Stomach smooth muscle (tissue), 2 donors: ENCODE data around the gene AS3MT.
"Not testable (repeated sequence)": the region's sequence is repeated elsewhere in the genome, so short reads cannot be mapped to it uniquely, and the experiment has no call there.

Source experiments
- H3K27ac ChIP-seq: one replicate; pipeline ENCODE4 v1.7.0; 2013; ENCODE audit warnings: mild to moderate bottlenecking, low read length, inconsistent platforms
- H3K27me3 ChIP-seq, 2 donors: one replicate each; pipeline ENCODE4 v1.7.0; 2013; ENCODE audit warnings: low read length in 2 of 2; ENCODE audit not compliant: insufficient read depth in 2 of 2, control insufficient read depth in 1 of 2
- H3K36me3 ChIP-seq, 2 donors: one replicate each; pipeline ENCODE4 v1.7.0; 2013; ENCODE audit warnings: low read length in 2 of 2; ENCODE audit not compliant: control insufficient read depth in 2 of 2, insufficient read depth in 2 of 2
- H3K4me1 ChIP-seq: one replicate; pipeline ENCODE4 v1.7.0; 2013; ENCODE audit warnings: low read length; ENCODE audit not compliant: control insufficient read depth, insufficient read depth
- H3K4me3 ChIP-seq, 2 donors: one replicate each; pipeline ENCODE4 v1.7.0; 2013; ENCODE audit warnings: low read length in 2 of 2
- H3K9ac ChIP-seq, 2 donors: one replicate each; pipeline ENCODE4 v1.7.0; 2013; ENCODE audit warnings: low read length in 2 of 2, mild to moderate bottlenecking in 1 of 2
- H3K9me3 ChIP-seq, 2 donors: one replicate each; pipeline ENCODE4 v1.7.0; 2013; ENCODE audit warnings: low read length in 2 of 2; ENCODE audit not compliant: control insufficient read depth in 2 of 2
- donor health status: healthy.
- donor health status: Pancreatic carcinoma.

The AS3MT gene, protein sequence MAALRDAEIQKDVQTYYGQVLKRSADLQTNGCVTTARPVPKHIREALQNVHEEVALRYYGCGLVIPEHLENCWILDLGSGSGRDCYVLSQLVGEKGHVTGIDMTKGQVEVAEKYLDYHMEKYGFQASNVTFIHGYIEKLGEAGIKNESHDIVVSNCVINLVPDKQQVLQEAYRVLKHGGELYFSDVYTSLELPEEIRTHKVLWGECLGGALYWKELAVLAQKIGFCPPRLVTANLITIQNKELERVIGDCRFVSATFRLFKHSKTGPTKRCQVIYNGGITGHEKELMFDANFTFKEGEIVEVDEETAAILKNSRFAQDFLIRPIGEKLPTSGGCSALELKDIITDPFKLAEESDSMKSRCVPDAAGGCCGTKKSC

DNA sequence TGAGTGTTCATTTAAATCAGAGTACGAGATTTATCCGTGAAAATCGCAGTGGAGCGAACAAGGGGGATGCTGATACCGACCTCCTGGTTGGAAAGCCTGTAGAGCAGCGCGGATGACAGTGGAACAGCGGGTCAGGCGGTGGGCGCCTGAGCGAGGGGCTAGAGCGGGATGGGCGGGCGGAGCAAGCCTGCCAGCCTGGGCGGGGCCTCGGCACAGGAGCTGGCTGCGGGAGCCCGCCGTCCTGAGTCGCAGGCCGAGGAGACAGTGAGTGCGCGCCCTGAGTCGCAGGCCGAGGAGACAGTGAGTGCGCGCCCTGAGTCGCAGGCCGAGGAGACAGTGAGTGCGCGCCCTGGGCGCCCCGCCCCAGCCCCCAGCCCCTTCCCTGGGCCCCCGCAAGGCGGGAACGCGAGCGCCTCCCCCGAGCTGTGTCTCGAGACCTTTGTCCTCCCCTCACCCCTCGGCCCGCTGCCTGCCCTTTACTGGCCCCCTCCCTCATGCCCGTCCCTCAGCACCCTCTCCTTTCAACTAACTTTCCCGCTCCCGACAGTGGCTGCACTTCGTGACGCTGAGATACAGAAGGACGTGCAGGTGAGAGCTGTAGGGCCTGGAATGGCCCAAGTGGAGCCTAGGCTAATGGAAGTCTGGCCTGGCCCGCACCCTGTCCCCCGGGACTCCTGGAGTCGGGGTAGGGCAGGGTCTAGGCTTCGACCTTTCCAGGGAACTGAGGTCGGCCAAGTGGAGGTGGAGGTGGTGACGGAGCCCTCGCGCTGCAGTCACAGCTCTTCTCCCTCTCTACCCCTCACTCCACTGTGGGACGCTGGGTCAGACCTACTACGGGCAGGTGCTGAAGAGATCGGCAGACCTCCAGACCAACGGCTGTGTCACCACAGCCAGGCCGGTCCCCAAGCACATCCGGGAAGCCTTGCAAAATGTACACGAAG, at the start of gene AS3MT:
TSS of gene AS3MT (plus strand) at position 213 of the 941 bp plus-strand sequence. CDS start at position 336, 123 bp downstream.
- Histone ChIP-seq H3K27me3 (peaks cover 0 to 2% of the 10 kb centered on the region in 2 donors), H3K4me1 (peaks cover 12% of the 10 kb centered on the region), H3K9ac (peak within 1 kb of the TSS; percentile 80), H3K36me3 (peaks cover 4 to 5% of the 10 kb centered on the region in 2 donors), H3K9me3 (no peaks in the 10 kb centered on the region), H3K4me3 (peak within 1 kb of the TSS; percentile 80 to 90), H3K27ac (no peak within 1 kb of the TSS)

DNA sequence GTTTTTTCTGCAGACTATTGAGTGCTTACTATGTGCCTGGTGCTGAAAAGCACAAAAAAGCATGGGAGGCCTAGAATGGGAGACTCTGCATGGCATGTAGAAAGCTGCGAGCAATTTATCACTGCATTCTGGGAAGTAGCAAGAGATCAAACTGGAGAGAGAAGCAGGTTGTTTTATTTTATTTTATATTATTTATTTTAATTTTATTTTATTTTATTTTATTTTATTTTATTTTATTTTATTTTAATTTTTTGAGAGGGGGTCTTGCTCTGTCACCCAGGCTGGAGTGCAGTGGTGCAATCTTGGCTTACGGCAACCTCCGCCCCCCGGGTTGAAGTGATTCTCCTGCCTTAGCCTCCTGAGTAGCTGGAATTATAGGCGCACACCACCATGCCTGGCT, 49.3 kb upstream of the AS3MT start:
- H3K4me3 ChIP-seq, H3K36me3 ChIP-seq, H3K9me3 ChIP-seq, H3K27me3 ChIP-seq, H3K9ac ChIP-seq, H3K27ac ChIP-seq: not testable (repeated sequence)
- H3K4me1 ChIP-seq, result peaks cover 18% of the 10 kb centered on the region

GRCh38 chr10:102822222-102822621, 47.0 kb upstream of the AS3MT start:
- H3K4me1 ChIP-seq, result no peaks in the 10 kb centered on the region
- H3K27me3 ChIP-seq, result no peaks in the 10 kb centered on the region
- no peak overlapping the region for H3K9ac ChIP-seq
- H3K36me3 ChIP-seq, result no peaks in the 10 kb centered on the region
- H3K4me3 ChIP-seq, result no peak overlapping the region
- no peak overlapping the region for H3K27ac ChIP-seq
- no peaks in the 10 kb centered on the region for H3K9me3 ChIP-seq

DNA sequence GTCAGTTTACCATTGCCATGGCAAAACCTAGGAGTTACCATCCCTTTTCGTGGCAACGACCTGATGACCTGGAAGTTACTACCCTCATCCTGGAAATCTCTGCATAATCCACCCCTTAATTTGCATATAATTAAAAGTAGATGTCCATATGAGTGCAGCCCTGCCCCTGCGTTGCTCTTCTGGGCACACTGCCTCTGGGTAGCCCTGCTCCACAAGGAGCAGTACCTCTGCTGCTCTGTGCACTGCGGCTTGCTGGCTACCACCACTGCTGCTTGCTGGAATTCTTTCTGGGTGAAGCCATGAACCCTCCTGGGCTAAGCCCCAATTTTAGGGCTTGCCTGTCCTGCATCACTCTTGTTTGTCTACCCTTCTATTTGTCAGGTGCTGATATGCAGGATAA, 44.6 kb upstream of the AS3MT start:
- Histone ChIP-seq H3K36me3 (peaks cover 0 to 2% of the 10 kb centered on the region in 2 donors), H3K4me1 (no peaks in the 10 kb centered on the region), H3K27me3 (no peaks in the 10 kb centered on the region), H3K9me3 (no peaks in the 10 kb centered on the region), H3K27ac (no peak overlapping the region), H3K9ac (no peak overlapping the region), H3K4me3 (no peak overlapping the region)

GRCh38 chr10:102826148-102826796, 43.0 kb upstream of the AS3MT start:
- Histone ChIP-seq H3K27me3 (no peaks in the 10 kb centered on the region), H3K36me3 (peaks cover 0 to 2% of the 10 kb centered on the region in 2 donors), H3K4me1 (no peaks in the 10 kb centered on the region)

GRCh38 chr10:102827597-102827975, 41.7 kb upstream of the AS3MT start:
- no peak overlapping the region for H3K27ac ChIP-seq
- peaks cover 0 to 2% of the 10 kb centered on the region in 2 donors for H3K36me3 ChIP-seq
- no peak overlapping the region for H3K4me3 ChIP-seq

More at GRCh38 chr10:102826148-102826796, 43.0 kb upstream of the AS3MT start:
- Histone ChIP-seq H3K4me3 (no peak overlapping the region), H3K9me3 (no peaks in the 10 kb centered on the region), H3K27ac (no peak overlapping the region), H3K9ac (no peak overlapping the region)

DNA sequence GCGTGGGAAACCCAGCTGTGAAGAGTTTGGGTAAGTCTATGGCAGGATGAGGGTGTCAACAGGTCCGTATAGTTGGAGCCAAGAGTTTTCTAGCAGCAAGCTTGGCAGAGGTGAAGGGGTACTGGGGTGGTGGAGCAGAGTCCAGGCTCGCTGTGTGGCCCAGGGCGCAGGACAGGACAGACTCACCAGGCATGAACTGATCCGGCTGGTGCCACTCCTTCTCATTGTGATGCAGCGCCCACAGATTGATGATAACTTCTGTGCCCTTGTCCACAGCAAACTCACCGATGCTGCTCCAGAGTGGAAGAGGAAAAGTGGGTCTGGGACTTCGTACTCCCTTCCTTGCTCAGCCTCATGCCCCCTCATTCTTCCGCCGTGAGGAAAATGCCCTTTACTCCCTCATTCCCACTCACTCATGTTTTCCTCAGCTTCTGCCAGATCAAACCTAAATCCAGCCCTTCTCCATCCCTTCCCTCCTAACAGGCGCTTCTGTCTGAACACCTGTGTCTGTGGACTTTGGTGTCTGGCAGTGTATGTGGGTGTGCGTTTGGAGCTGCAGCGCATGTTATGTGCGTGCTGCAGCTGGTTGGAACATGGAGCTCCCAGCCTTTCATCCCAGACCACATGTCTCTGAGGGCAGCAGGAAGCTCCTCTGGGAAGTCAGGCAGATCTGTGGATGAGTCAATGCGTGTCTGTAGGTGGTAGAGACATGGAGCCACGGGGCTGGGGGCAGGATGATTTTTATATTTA, 37.8 kb upstream of the AS3MT start:
- no peak overlapping the region for H3K9ac ChIP-seq
- no peak overlapping the region for H3K4me3 ChIP-seq
- peaks cover 9% of the 10 kb centered on the region for H3K4me1 ChIP-seq
- no peaks in the 10 kb centered on the region for H3K9me3 ChIP-seq
- H3K27ac ChIP-seq, result no peak overlapping the region
- H3K36me3 ChIP-seq, result peaks cover 0 to 2% of the 10 kb centered on the region in 2 donors
- peaks cover 0 to 3% of the 10 kb centered on the region in 2 donors for H3K27me3 ChIP-seq

More at GRCh38 chr10:102827597-102827975, 41.7 kb upstream of the AS3MT start:
- no peaks in the 10 kb centered on the region for H3K4me1 ChIP-seq
- no peaks in the 10 kb centered on the region for H3K9me3 ChIP-seq
- no peak overlapping the region for H3K9ac ChIP-seq
- H3K27me3 ChIP-seq, result no peaks in the 10 kb centered on the region

DNA sequence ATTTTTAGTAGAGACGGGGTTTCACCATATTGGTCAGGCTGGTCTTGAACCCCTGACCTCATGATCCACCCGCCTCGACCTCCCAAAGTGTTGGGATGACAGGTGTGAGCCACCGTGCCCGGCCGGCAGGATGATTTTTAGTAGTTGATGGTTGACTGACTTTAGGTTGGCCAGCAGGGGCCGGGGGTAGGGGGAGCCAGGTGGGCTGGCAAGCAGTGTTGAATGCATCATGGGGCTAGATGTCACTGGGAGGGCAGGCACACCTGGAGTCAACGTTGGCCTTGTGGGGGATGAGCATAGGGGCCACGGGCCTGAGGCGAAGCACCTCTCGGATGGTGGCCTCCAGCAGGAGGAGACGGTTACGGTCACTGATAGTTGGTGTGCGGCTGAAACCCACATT, 37.0 kb upstream of the AS3MT start:
- H3K27me3 ChIP-seq, result peaks cover 0 to 3% of the 10 kb centered on the region in 2 donors
- no peak overlapping the region for H3K9ac ChIP-seq
- no peaks in the 10 kb centered on the region for H3K9me3 ChIP-seq
- no peak overlapping the region for H3K4me3 ChIP-seq
- H3K27ac ChIP-seq, result no peak overlapping the region
- peaks cover 9% of the 10 kb centered on the region for H3K4me1 ChIP-seq
- peaks cover 0 to 2% of the 10 kb centered on the region in 2 donors for H3K36me3 ChIP-seq

DNA sequence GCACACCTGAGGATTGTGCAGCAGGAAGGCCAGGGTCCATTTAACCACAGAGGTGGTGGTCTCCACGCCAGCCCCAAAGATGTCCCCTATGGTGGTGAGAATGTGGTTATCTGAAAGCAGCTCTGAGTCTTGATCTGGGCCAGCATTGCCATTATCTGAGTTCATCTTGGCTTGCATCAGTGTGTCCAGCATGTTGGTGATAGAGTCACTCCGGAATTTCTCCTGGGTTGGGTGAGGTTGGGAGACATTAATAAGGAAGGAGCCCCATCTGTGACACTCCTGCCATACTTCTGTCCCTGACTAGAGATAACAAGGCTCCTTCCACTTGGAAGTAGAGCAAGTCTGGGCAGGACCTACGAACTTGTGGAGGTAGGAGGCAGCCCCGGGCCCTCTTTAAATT, 36.3 kb upstream of the AS3MT start:
- H3K27ac ChIP-seq, result no peak overlapping the region
- peaks cover 0 to 4% of the 10 kb centered on the region in 2 donors for H3K9me3 ChIP-seq
- H3K9ac ChIP-seq, result no peak overlapping the region
- no peak overlapping the region for H3K4me3 ChIP-seq
- peaks cover 0 to 3% of the 10 kb centered on the region in 2 donors for H3K27me3 ChIP-seq
- peaks cover 0 to 2% of the 10 kb centered on the region in 2 donors for H3K36me3 ChIP-seq
- peaks cover 9% of the 10 kb centered on the region for H3K4me1 ChIP-seq

DNA sequence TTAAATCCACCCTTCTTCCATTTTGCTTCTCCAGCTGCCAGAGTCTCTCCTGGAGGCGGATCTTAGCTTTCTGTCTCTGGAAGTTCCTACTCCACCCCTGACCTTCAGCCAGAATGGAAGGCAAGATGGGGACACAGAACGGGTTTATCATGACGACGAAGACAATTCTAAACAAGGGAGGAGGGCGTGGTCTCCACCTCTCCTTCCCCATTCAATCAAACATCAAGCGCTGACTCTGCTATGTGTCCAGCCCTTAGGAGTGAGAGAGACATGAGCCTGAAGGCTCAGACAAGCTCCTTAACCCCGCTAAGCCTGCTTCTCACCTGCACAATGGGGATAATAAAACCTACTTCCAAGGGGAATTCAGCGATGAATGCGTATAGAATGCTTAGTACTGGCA, 35.1 kb upstream of the AS3MT start:
- no peak overlapping the region for H3K27ac ChIP-seq
- H3K27me3 ChIP-seq, result peaks cover 0 to 3% of the 10 kb centered on the region in 2 donors
- H3K36me3 ChIP-seq, result peaks cover 0 to 2% of the 10 kb centered on the region in 2 donors
- H3K4me1 ChIP-seq, result peaks cover 9% of the 10 kb centered on the region
- H3K4me3 ChIP-seq, result no peak overlapping the region
- no peak overlapping the region for H3K9ac ChIP-seq
- peaks cover 2 to 4% of the 10 kb centered on the region in 2 donors for H3K9me3 ChIP-seq
